ENCODE results near the gene PNKD.

PNKD gene

GRCh38 chr2:218370410-218371063 lies 100.2 kb downstream of the PNKD start:
- Histone ChIP-seq H3K4me1 (peaks cover 0 to 26% (median 7%) of the 10 kb centered on the region in 4 donors), H3K9me3 (no peaks in the 10 kb centered on the region), H3K27me3 (no peaks in the 10 kb centered on the region), H3K27ac (peak overlapping the region; percentile 79 to 86), H3K36me3 (no peaks in the 10 kb centered on the region), H3K4me3 (no peak overlapping the region)
- intact Hi-C loops (cut with DNase I; ENCODE audit: low total_unique reads), result no loop called here
- TF ChIP-seq CTCF (IDR thresholded peaks at IDR 0.05), result no peak
- DNase-seq, result peak; percentile 76 to 86

- Histone ChIP-seq H3K9me3 (no peaks in the 10 kb centered on the region), H3K36me3 (no peaks in the 10 kb centered on the region), H3K27ac (no peak overlapping the region), H3K4me3 (no peak overlapping the region), H3K27me3 (no peaks in the 10 kb centered on the region), H3K4me1 (peaks cover 0 to 26% (median 7%) of the 10 kb centered on the region in 4 donors)
- peak in 1 of 2 donors; percentile 8 for DNase-seq
- intact Hi-C loops (cut with DNase I; ENCODE audit: low total_unique reads), result no loop called here
- TF ChIP-seq CTCF (IDR thresholded peaks at IDR 0.05), result no peak
Observed at GRCh38 chr2:218371983-218372350, 101.6 kb downstream of the PNKD start.

- Histone ChIP-seq H3K27me3 (no peaks in the 10 kb centered on the region), H3K36me3 (no peaks in the 10 kb centered on the region), H3K27ac (no peak overlapping the region), H3K9me3 (no peaks in the 10 kb centered on the region), H3K4me1 (peaks cover 0 to 12% (median 2%) of the 10 kb centered on the region in 4 donors), H3K4me3 (no peak overlapping the region)
- intact Hi-C loops (cut with DNase I; ENCODE audit: low total_unique reads), result no loop called here
- peak in 1 of 2 donors; percentile 7 for DNase-seq
- no peak for TF ChIP-seq CTCF (IDR thresholded peaks at IDR 0.05)
Observed at GRCh38 chr2:218374795-218375194, 104.5 kb downstream of the PNKD start.

GRCh38 chr2:218375212-218375611 lies 104.9 kb downstream of the PNKD start:
- H3K36me3 ChIP-seq, result no peaks in the 10 kb centered on the region
- H3K4me1 ChIP-seq, result peaks cover 0 to 8% (median 1%) of the 10 kb centered on the region in 4 donors
- DNase-seq, result no peak
- H3K27ac ChIP-seq, result no peak overlapping the region
- H3K27me3 ChIP-seq, result no peaks in the 10 kb centered on the region
- H3K4me3 ChIP-seq, result no peak overlapping the region
- intact Hi-C loops (cut with DNase I; ENCODE audit: low total_unique reads), result no loop called here
- no peak for TF ChIP-seq CTCF (IDR thresholded peaks at IDR 0.05)
- no peaks in the 10 kb centered on the region for H3K9me3 ChIP-seq

GRCh38 chr2:218378053-218378452 lies 107.7 kb downstream of the PNKD start:
- no peak for TF ChIP-seq CTCF (IDR thresholded peaks at IDR 0.05)
- Histone ChIP-seq H3K4me3 (no peak overlapping the region), H3K9me3 (no peaks in the 10 kb centered on the region), H3K27ac (no peak overlapping the region), H3K4me1 (no peaks in the 10 kb centered on the region), H3K36me3 (no peaks in the 10 kb centered on the region), H3K27me3 (no peaks in the 10 kb centered on the region)
- DNase-seq, result no peak
- intact Hi-C loops (cut with DNase I; ENCODE audit: low total_unique reads), result no loop called here

All from tibial artery (tissue), 4 donors.